T-helper 2 cell (primary cell): Measurements from ENCODE around the gene ZNF608.

Experiments used
- DNase-seq, 5 experiments: peaks; one replicate each; pipeline versions ENCODE4 v3.0.0 to v3.0.0-alpha.2; 2012 to 2022

The ZNF608 gene

GRCh38 chr5:124736082-124736804 lies 10.2 kb downstream of the ZNF608 start:
- DNase-seq: no peak

GRCh38 chr5:124735169-124735858 lies 11.1 kb downstream of the ZNF608 start:
- no peak for DNase-seq

- DNase-seq: no peak
Measured at GRCh38 chr5:124734574-124735168, 11.8 kb downstream of the ZNF608 start.

GRCh38 chr5:124733329-124733650 lies 13.1 kb downstream of the ZNF608 start:
- DNase-seq: no peak

GRCh38 chr5:124732428-124733328 lies 13.8 kb downstream of the ZNF608 start:
- DNase-seq: no peak

- DNase-seq: no peak
Measured at GRCh38 chr5:124730381-124730780, 16.1 kb downstream of the ZNF608 start.

- no peak for DNase-seq
Measured at GRCh38 chr5:124729720-124730359, 16.6 kb downstream of the ZNF608 start.

GRCh38 chr5:124728968-124729332 lies 17.5 kb downstream of the ZNF608 start:
- DNase-seq: no peak

- no peak for DNase-seq
Measured at GRCh38 chr5:124728331-124728967, 18.0 kb downstream of the ZNF608 start.

- no peak for DNase-seq
Measured at GRCh38 chr5:124726631-124727362, 19.6 kb downstream of the ZNF608 start.

GRCh38 chr5:124725622-124726258 lies 20.7 kb downstream of the ZNF608 start:
- DNase-seq: no peak

- no peak for DNase-seq
Measured at GRCh38 chr5:124725040-124725434, 21.4 kb downstream of the ZNF608 start.

GRCh38 chr5:124724357-124725039 lies 21.9 kb downstream of the ZNF608 start:
- no peak for DNase-seq

GRCh38 chr5:124721229-124721735 lies 25.2 kb downstream of the ZNF608 start:
- DNase-seq: no peak

- no peak for DNase-seq
Measured at GRCh38 chr5:124720593-124720992, 25.8 kb downstream of the ZNF608 start.

GRCh38 chr5:124719113-124719967 lies 27.1 kb downstream of the ZNF608 start:
- no peak for DNase-seq

- no peak for DNase-seq
Measured at GRCh38 chr5:124718380-124718789, 28.1 kb downstream of the ZNF608 start.

GRCh38 chr5:124716169-124716568 lies 30.3 kb downstream of the ZNF608 start:
- no peak for DNase-seq

GRCh38 chr5:124714910-124715309 lies 31.5 kb downstream of the ZNF608 start:
- no peak for DNase-seq
